ENCODE measurements around the gene ANKRD6. TPM values are rescaled to one million over a fixed set of nuclear protein-coding genes. Genes with fewer than 3 reads are reported as not detected.

ANKRD6 gene
- total RNA-seq, 4 donors from 2014 or later: 0.57 to 11.6 (median 3.0) TPM

GRCh38 chr6:89584539-89584938 is 151.6 kb downstream of the ANKRD6 start:
- Histone ChIP-seq H3K4me3 (no peak overlapping the region), H3K9me3 (no peaks in the 10 kb centered on the region), H3K4me1 (no peaks in the 10 kb centered on the region), H3K27me3 (no peaks in the 10 kb centered on the region), H3K36me3 (no peaks in the 10 kb centered on the region), H3K27ac (no peak overlapping the region)
- no peak for DNase-seq
- TF ChIP-seq POLR2A (IDR thresholded peaks at IDR 0.05) (no peak), CTCF (IDR thresholded peaks at IDR 0.05) (no peak)

GRCh38 chr6:89585154-89585553 is 152.2 kb downstream of the ANKRD6 start:
- no peak for DNase-seq
- Histone ChIP-seq H3K36me3 (no peaks in the 10 kb centered on the region), H3K27ac (no peak overlapping the region), H3K27me3 (no peaks in the 10 kb centered on the region), H3K9me3 (no peaks in the 10 kb centered on the region), H3K4me3 (no peak overlapping the region), H3K4me1 (no peaks in the 10 kb centered on the region)
- TF ChIP-seq CTCF (IDR thresholded peaks at IDR 0.05): no peak
- TF ChIP-seq POLR2A (IDR thresholded peaks at IDR 0.05): no peak

DNA sequence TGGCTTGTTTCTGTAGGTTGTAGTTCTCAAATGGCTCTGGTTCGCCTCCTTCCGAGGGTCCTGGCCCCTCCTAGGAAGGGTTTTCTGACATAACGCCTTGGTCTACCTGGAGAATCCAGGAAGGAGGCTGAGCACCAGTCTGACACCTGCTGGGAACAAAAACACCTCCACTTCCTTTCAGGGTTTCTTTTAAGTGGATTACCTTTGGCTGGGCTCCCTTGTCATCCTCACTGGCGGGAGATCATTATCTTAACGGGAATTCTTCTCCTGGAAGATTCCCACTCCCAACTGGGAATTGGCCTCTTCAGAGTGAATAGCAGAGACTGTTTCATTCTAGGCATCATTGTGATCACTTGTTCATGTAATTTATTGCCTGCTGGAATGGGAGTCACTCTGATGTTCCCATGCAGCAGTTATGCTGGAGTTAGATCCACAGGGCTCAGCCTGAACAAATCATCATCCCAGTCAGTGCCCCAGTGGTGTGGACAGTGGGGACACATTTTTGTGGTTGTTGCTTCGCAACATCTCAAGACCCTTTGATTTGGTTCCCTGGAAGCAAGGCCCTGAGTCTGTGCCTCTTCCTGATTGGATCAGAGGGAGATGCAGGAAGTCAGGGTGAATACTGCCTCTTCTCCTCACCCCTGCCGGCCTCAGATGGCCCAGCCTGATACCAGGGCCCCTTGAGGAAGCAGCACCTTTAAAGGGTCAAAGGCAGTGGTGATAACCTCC is 156.5 kb downstream of the ANKRD6 start:
- Histone ChIP-seq H3K36me3 (no peaks in the 10 kb centered on the region), H3K4me1 (no peaks in the 10 kb centered on the region), H3K4me3 (no peak overlapping the region), H3K9me3 (no peaks in the 10 kb centered on the region), H3K27ac (no peak overlapping the region), H3K27me3 (no peaks in the 10 kb centered on the region)
- no peak for TF ChIP-seq POLR2A (IDR thresholded peaks at IDR 0.05)
- TF ChIP-seq CTCF (IDR thresholded peaks at IDR 0.05): no peak
- no peak for DNase-seq

DNA sequence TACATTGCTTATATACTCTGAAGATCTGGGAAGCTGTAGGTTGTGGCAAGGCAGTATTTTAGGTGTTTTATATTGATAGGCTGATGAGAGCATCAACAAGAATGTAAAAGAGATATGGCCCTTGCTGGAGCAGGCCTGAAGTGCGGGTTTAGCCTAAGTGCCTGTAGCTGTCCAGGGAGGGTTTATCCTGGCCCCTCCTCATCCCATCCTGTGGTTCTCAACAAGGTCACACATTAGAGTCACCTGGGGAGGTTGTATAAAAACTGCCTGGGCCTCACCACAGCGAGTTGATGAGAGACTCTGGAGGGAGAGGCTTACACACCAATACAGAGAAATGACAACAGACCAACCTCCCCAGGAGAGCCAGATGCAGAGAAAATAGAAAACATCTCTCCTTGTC is 157.2 kb downstream of the ANKRD6 start:
- no peaks in the 10 kb centered on the region for H3K27me3 ChIP-seq
- TF ChIP-seq POLR2A (IDR thresholded peaks at IDR 0.05) (no peak), CTCF (IDR thresholded peaks at IDR 0.05) (no peak)
- no peak overlapping the region for H3K4me3 ChIP-seq
- H3K27ac ChIP-seq: no peak overlapping the region
- no peaks in the 10 kb centered on the region for H3K9me3 ChIP-seq
- no peaks in the 10 kb centered on the region for H3K36me3 ChIP-seq
- DNase-seq: no peak
- no peaks in the 10 kb centered on the region for H3K4me1 ChIP-seq

DNA sequence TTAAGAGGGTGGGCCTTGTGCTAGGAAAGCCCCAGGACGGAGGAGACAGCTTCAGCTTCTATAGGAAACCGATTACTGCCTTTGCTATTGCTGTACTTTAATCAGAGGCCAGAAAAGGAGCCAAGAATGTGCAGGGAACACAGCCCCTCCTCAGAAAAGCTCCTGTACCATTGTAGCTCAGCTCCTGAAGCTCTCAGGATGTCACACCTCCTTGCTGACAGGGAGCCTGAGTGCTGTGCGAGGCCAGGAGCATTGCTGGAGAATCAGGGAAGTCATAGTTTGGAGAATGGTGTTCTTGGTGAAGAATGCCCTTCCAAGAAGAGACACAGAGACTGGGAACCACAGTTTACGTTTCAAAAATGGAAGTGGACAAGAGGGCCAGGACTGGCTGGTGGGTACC is 158.8 kb downstream of the ANKRD6 start:
- H3K27me3 ChIP-seq: no peaks in the 10 kb centered on the region
- no peak overlapping the region for H3K27ac ChIP-seq
- no peak overlapping the region for H3K4me3 ChIP-seq
- H3K36me3 ChIP-seq: no peaks in the 10 kb centered on the region
- H3K4me1 ChIP-seq: no peaks in the 10 kb centered on the region
- DNase-seq: no peak
- no peaks in the 10 kb centered on the region for H3K9me3 ChIP-seq
- TF ChIP-seq POLR2A (IDR thresholded peaks at IDR 0.05) (no peak), CTCF (IDR thresholded peaks at IDR 0.05) (no peak)

- TF ChIP-seq CTCF (IDR thresholded peaks at IDR 0.05) (no peak), POLR2A (IDR thresholded peaks at IDR 0.05) (no peak)
- no peak overlapping the region for H3K27ac ChIP-seq
- DNase-seq: no peak
- H3K4me1 ChIP-seq: no peaks in the 10 kb centered on the region
- no peaks in the 10 kb centered on the region for H3K27me3 ChIP-seq
- H3K9me3 ChIP-seq: no peaks in the 10 kb centered on the region
- no peak overlapping the region for H3K4me3 ChIP-seq
- no peaks in the 10 kb centered on the region for H3K36me3 ChIP-seq
These were observed 163.1 kb downstream of the ANKRD6 start for GRCh38 chr6:89596056-89596455.
